Endothelial cell of umbilical vein (primary cell): ENCODE results near the gene KLC4. TPM values are rescaled to one million over a fixed set of nuclear protein-coding genes. Genes with fewer than 3 reads are reported as not detected.

ENCODE experiments used
- BruUV-seq: library from RNA; stranded (reverse); fragments of 400-500 nt; replicated peaks from 2 replicates; lab custom pipeline; 2021; lab: Mats Ljungman, UMichigan
- CTCF ChIA-PET: fragments of 300-600, 350-600 bp; sonication (Branson Sonifier 250); formaldehyde crosslinking; loops from one replicate; lab custom pipeline; 2021; ENCODE audit warnings: antibody characterized with exemption, inconsistent platforms; lab: Charles Lee
- POLR2A ChIA-PET: fragments of 300-600, 350-600 bp; sonication (Branson Sonifier 250); formaldehyde crosslinking; loops from one replicate; lab custom pipeline; 2021; ENCODE audit warnings: antibody characterized with exemption, inconsistent platforms; lab: Charles Lee
- DNase-seq: peaks from one replicate; pipeline ENCODE4 v3.0.0-alpha.2; 2011; ENCODE audit warnings: low read depth, low spot score
- FAIRE-seq: peaks from 2 replicates; lab custom pipeline; 2011; peaks lifted over from hg19 to GRCh38; lab: Jason Lieb, UNC
- H2AFZ ChIP-seq: 2 replicates; pipeline ENCODE4 v1.6.0; 2012; ENCODE audit warnings: low read depth, low read length, control low read depth, inconsistent platforms
- H3K27ac ChIP-seq: 2 replicates; pipeline ENCODE4 v1.5.1; 2011; ENCODE audit warnings: low read depth, mild to moderate bottlenecking, control low read depth, low read length, moderate library complexity; ENCODE audit not compliant: insufficient read depth
- H3K27me3 ChIP-seq, 2 experiments: 2 replicates each; pipeline versions ENCODE4 v1.6.0 to v1.6.1; 2011; ENCODE audit warnings: low read length in 2 of 2, mixed read lengths in 1 of 2; ENCODE audit not compliant: control insufficient read depth in 2 of 2, insufficient read depth in 2 of 2
- H3K36me3 ChIP-seq, 2 experiments: 2 replicates in 1 of 2; 3 replicates in 1 of 2; pipeline ENCODE4 v1.5.1; 2011; ENCODE audit warnings: low read length in 2 of 2, mild to moderate bottlenecking in 1 of 2, moderate library complexity in 1 of 2; ENCODE audit not compliant: control insufficient read depth in 2 of 2, insufficient read depth in 2 of 2; ENCODE audit errors: extremely low read depth in 1 of 2
- H3K4me1 ChIP-seq: 3 replicates; pipeline ENCODE4 v1.5.1; 2011; ENCODE audit warnings: mild to moderate bottlenecking, low read length; ENCODE audit not compliant: control insufficient read depth, insufficient read depth; ENCODE audit errors: extremely low read depth
- H3K4me2 ChIP-seq: 2 replicates; pipeline ENCODE4 v1.6.1; 2011; ENCODE audit warnings: low read length, control low read depth, mixed read lengths; ENCODE audit not compliant: insufficient read depth
- H3K4me3 ChIP-seq, 3 experiments: fragments of 200-600 bp in 1 of 3; sonication (generic), shearing (Covaris generic) in 1 of 3; replicated peaks in 1 of 3; 2 replicates each; pipeline ENCODE4 v1.5.1; 2011 to 2016; ENCODE audit warnings: control low read depth in 3 of 3, low read length in 3 of 3, mild to moderate bottlenecking in 2 of 3, inconsistent platforms in 1 of 3, low read depth in 1 of 3, moderate library complexity in 1 of 3; ENCODE audit not compliant: insufficient read depth in 1 of 3
- H3K79me2 ChIP-seq: 2 replicates; pipeline ENCODE4 v1.6.0; 2012; ENCODE audit warnings: low read length, inconsistent platforms; ENCODE audit not compliant: control insufficient read depth, insufficient read depth
- H3K9ac ChIP-seq: replicated peaks from 2 replicates; pipeline ENCODE3; 2011; ENCODE audit warnings: low read length, control low read depth; ENCODE audit not compliant: insufficient read depth; ENCODE audit errors: extremely low read depth
- H3K9me1 ChIP-seq: replicated peaks from 3 replicates; pipeline ENCODE4 v1.6.0; 2011; ENCODE audit warnings: mild to moderate bottlenecking, low read length; ENCODE audit not compliant: control insufficient read depth, insufficient read depth; ENCODE audit errors: extremely low read depth
- H3K9me3 ChIP-seq: replicated peaks from 2 replicates; pipeline ENCODE4 v1.5.1; 2012; ENCODE audit warnings: low read length, inconsistent platforms; ENCODE audit not compliant: control insufficient read depth, insufficient read depth
- H4K20me1 ChIP-seq: replicated peaks from 2 replicates; pipeline ENCODE3; 2011; ENCODE audit warnings: mild to moderate bottlenecking, low read length; ENCODE audit not compliant: control insufficient read depth, insufficient read depth; ENCODE audit errors: extremely low read depth
- EZH2 ChIP-seq: IDR thresholded peaks from 2 replicates; pipeline ENCODE4 v1.6.1; 2012; ENCODE audit warnings: borderline replicate concordance, low read depth, mild to moderate bottlenecking, moderate library complexity, low read length, inconsistent platforms; ENCODE audit not compliant: severe bottlenecking
- FOS ChIP-seq: IDR thresholded peaks from 2 replicates; pipeline ENCODE4 v1.6.1; 2011; ENCODE audit warnings: mild to moderate bottlenecking, low read length, moderate library complexity, borderline replicate concordance; ENCODE audit not compliant: insufficient read depth
- GATA2 ChIP-seq: IDR thresholded peaks from 2 replicates; pipeline ENCODE4 v1.7.0; 2011; ENCODE audit warnings: low read depth, mild to moderate bottlenecking, moderate library complexity, mixed read lengths, low read length; ENCODE audit not compliant: insufficient read length, insufficient read depth
- JUN ChIP-seq: IDR thresholded peaks from 2 replicates; pipeline ENCODE4 v1.6.1; 2011; ENCODE audit warnings: borderline replicate concordance, low read depth; ENCODE audit not compliant: insufficient read length, insufficient read depth
- MYC ChIP-seq: IDR thresholded peaks from one replicate; pipeline ENCODE4 v1.6.1; 2011; ENCODE audit warnings: mild to moderate bottlenecking, low read depth, low read length
- POLR2A ChIP-seq: IDR thresholded peaks from 2 replicates; pipeline ENCODE4 v1.6.1; 2012; ENCODE audit warnings: low read depth, mild to moderate bottlenecking, control low read depth, low read length
- POLR2AphosphoS5 ChIP-seq: IDR thresholded peaks from 2 replicates; pipeline ENCODE4 v1.6.1; 2012; ENCODE audit warnings: low read depth, mild to moderate bottlenecking, control low read depth, low read length, moderate library complexity; ENCODE audit not compliant: insufficient read depth
- dilution Hi-C: fragments of 300-500 bp; cut with MboI; formaldehyde crosslinking; loops from one replicate; pipeline ENCODE4 v1.15.0; 2019; ENCODE audit warnings: low sequenced_read_pairs; ENCODE audit not compliant: extremely low pct_ligation_motif_present
- intact Hi-C: fragments of 100-400 bp; cut with micrococcal nuclease; formaldehyde crosslinking; loops from one replicate; pipeline ENCODE4 v1.10.0; 2022
- polyA plus RNA-seq, 4 experiments: library from polyadenylated mRNA; depleted of rRNA in 3 of 4; stranded (reverse) in 3 of 4; unstranded in 1 of 4; fragments of >200 nt; gene quantifications; 2 replicates each; pipeline versions ENCODE4 v1.2.1 to v1.2.3, GENCODE V29; 2011 to 2012; ENCODE audit warnings: missing spikeins in 1 of 4
- total RNA-seq: library from RNA; stranded (reverse); gene quantifications from 2 replicates; pipeline ENCODE4 v1.2.3, GENCODE V29; 2021
- TF ChIP-seq, protein P1 (sequence below): IDR thresholded peaks from 2 replicates; pipeline ENCODE4 v1.6.1; 2011; ENCODE audit not compliant: insufficient read depth, insufficient read length
- TF ChIP-seq, protein P2 (sequence below), 2 donors: IDR thresholded peaks; 1 replicate in 1 of 2; 2 replicates in 1 of 2; pipeline ENCODE4 v1.5.1; 2011; ENCODE audit warnings: low read length in 2 of 2, mild to moderate bottlenecking in 2 of 2, moderate library complexity in 2 of 2, control low read depth in 1 of 2, inconsistent platforms in 1 of 2, low read depth in 1 of 2; ENCODE audit not compliant: insufficient read depth in 1 of 2; ENCODE audit errors: extremely low read depth in 1 of 2

KLC4 gene
- total and polyA plus RNA-seq, 2 donors (not counting 3 experiments of a cell fraction or from before 2014, with no cell fraction given), result 17.7 to 26.8 TPM

DNA sequence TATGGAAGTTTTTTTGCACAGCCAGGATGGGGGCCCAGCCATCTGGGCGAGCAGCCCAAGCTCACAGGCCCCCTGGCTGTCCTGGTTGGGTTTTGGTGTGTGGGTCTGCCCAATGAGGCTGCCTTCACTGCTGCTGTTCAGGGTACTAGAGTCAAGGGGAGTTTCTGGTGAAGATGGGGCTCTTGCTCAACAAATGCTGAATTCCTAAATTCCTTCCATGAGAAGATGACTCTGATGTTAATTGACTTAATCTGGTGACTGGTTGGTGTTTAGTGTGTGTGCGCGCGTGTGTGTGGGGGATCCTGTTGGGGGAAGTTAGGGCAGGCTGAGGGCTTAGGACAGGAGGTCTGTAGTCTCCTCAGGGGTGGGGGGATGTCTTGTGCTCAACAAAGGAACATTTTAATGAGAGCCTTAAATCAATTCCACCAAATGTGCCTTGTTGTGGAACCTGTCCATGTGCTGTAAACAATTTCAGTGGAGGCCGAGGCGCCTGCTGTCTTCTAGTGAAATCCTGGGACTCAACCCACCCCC is 18.6 kb downstream of the KLC4 start:
- intact Hi-C loops, result no loop called here
- TF ChIP-seq, protein P1, sequence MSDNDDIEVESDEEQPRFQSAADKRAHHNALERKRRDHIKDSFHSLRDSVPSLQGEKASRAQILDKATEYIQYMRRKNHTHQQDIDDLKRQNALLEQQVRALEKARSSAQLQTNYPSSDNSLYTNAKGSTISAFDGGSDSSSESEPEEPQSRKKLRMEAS, result no peak
- TF ChIP-seq, protein P2, sequence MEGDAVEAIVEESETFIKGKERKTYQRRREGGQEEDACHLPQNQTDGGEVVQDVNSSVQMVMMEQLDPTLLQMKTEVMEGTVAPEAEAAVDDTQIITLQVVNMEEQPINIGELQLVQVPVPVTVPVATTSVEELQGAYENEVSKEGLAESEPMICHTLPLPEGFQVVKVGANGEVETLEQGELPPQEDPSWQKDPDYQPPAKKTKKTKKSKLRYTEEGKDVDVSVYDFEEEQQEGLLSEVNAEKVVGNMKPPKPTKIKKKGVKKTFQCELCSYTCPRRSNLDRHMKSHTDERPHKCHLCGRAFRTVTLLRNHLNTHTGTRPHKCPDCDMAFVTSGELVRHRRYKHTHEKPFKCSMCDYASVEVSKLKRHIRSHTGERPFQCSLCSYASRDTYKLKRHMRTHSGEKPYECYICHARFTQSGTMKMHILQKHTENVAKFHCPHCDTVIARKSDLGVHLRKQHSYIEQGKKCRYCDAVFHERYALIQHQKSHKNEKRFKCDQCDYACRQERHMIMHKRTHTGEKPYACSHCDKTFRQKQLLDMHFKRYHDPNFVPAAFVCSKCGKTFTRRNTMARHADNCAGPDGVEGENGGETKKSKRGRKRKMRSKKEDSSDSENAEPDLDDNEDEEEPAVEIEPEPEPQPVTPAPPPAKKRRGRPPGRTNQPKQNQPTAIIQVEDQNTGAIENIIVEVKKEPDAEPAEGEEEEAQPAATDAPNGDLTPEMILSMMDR (IDR thresholded peaks at IDR 0.05; ENCODE audit: extremely low read depth in 1 of 2, insufficient read depth in 1 of 2, low read depth in 1 of 2, low read length in 2 of 2), result no peak
- no peak for TF ChIP-seq MYC
- TF ChIP-seq POLR2A, result no peak
- TF ChIP-seq EZH2, result no peak
- TF ChIP-seq FOS, result no peak
- no peak for TF ChIP-seq JUN
- TF ChIP-seq POLR2AphosphoS5, result no peak
- no peak for TF ChIP-seq GATA2

More for the DNA sequence above, 18.6 kb downstream of the KLC4 start:
- ChIA-PET POLR2A (no interaction called here), CTCF (interaction anchor here (2.3 kb wide), 1 partner anchor 51 kb away, joined by 11 read pairs; no protein-coding TSS in a partner anchor)
- DNase-seq (no peak), FAIRE-seq (no peak)
- dilution Hi-C loops, result no loop called here
- H4K20me1 ChIP-seq, result peaks cover 2% of the 10 kb centered on the region
- no peak overlapping the region for H2AFZ ChIP-seq
- no peak overlapping the region for H3K4me2 ChIP-seq
- H3K4me3 ChIP-seq, result no peak overlapping the region
- H3K9me3 ChIP-seq, result no peaks in the 10 kb centered on the region
- peaks cover 0 to 3% of the 10 kb centered on the region in 2 experiments for H3K36me3 ChIP-seq
- H3K27me3 ChIP-seq, result peaks cover 0 to 6% of the 10 kb centered on the region in 2 experiments
- H3K9ac ChIP-seq, result no peak overlapping the region
- H3K27ac ChIP-seq, result no peak overlapping the region
- no peaks in the 10 kb centered on the region for H3K9me1 ChIP-seq
- BruUV-seq, result no TSS peak
- H3K4me1 ChIP-seq, result peaks cover 7% of the 10 kb centered on the region
- no peaks in the 10 kb centered on the region for H3K79me2 ChIP-seq
